Cardiac fibroblast (primary cell): ENCODE results near the gene WNT8B.

Source experiments
- DNase-seq, 2 donors: peaks; one replicate each; pipeline versions ENCODE4 v3.0.0 to v3.0.0-alpha.2; 2010; ENCODE audit warnings: low read depth in 2 of 2
- H3K4me3 ChIP-seq, 2 donors: replicated peaks in 1 of 2; 1 replicate in 1 of 2; 2 replicates in 1 of 2; pipeline ENCODE4 v1.5.1; 2011; ENCODE audit warnings: low read depth in 2 of 2, low read length in 2 of 2, mild to moderate bottlenecking in 2 of 2, moderate library complexity in 1 of 2
- TF ChIP-seq, protein P1 (sequence below): IDR thresholded peaks from one replicate; pipeline ENCODE4 v1.5.1; 2011; ENCODE audit warnings: low read depth, mild to moderate bottlenecking, low read length, inconsistent platforms

WNT8B gene

GRCh38 chr10:100510533-100511308 lies 47.9 kb downstream of the WNT8B start:
- H3K4me3 ChIP-seq, result no peak overlapping the region
- TF ChIP-seq, protein P1, sequence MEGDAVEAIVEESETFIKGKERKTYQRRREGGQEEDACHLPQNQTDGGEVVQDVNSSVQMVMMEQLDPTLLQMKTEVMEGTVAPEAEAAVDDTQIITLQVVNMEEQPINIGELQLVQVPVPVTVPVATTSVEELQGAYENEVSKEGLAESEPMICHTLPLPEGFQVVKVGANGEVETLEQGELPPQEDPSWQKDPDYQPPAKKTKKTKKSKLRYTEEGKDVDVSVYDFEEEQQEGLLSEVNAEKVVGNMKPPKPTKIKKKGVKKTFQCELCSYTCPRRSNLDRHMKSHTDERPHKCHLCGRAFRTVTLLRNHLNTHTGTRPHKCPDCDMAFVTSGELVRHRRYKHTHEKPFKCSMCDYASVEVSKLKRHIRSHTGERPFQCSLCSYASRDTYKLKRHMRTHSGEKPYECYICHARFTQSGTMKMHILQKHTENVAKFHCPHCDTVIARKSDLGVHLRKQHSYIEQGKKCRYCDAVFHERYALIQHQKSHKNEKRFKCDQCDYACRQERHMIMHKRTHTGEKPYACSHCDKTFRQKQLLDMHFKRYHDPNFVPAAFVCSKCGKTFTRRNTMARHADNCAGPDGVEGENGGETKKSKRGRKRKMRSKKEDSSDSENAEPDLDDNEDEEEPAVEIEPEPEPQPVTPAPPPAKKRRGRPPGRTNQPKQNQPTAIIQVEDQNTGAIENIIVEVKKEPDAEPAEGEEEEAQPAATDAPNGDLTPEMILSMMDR, result no peak
- no peak for DNase-seq

DNA sequence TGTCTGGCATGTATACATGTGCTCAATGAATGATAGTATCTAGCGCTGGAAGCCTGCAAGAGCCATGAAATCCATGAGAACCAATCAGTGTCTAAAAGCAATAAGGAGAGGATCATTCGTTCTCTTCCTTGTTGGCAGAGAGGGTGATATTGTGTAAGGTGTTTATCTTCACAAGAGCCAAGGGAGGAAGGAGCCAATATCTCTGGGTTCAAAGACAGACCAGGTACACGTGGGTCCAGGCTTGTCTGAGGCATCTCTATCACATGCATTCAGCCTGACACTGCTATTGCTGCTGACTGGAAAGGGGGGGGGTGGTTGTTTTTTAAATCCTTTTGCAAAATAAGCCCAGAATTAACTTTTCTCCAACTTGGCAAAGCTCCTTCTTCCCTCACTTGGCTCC lies 52.8 kb downstream of the WNT8B start:
- no peak for DNase-seq
- no peak overlapping the region for H3K4me3 ChIP-seq
- TF ChIP-seq, protein P1, result no peak

DNA sequence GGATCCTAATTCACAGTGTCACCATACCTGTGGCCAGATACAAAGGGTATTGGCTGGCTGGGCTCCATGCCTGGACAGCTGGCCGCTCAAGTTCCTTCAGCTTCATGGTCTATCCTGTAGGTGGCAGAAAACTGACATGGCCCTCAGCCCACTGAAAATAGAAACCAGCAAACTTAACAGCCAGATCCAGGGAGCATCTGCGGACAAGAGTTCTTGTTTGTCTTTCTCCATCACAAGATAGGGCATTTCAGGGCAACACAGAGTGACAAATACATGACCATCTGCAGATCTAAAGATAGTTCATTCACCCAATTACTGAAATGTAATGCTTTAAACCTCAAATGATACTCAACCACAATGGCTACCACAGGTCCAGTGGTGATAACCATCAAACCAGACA lies 54.0 kb downstream of the WNT8B start:
- TF ChIP-seq, protein P1, result peak; percentile 25
- no peak for DNase-seq

DNA sequence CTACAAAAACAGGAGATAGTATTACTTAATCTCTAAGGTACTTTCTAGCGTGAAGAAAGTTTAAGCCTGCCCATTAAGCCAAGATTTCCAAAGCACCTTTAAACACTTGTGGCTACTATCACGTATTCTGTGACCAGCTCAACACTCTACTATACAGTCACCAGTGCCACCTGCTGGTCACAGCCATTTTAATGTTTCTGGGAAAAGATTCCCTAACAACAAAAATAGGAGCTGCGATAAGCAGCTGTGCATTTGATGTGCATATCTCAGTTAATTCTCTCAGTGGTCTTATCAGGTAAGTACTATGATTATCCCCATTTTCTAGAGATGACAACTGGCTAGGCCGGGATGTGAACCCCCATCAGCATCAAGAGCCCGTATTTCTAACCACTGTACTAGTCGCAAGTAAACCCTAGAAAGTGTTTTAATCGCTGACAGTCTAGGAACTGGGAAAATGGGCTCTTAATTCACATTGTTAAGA lies 56.0 kb downstream of the WNT8B start:
- peak overlapping the region in 1 of 2 donors; percentile 35 for H3K4me3 ChIP-seq
- TF ChIP-seq, protein P1, result peak; percentile 68
- DNase-seq, result peak; percentile 70 to 77

More for the DNA sequence above, 54.0 kb downstream of the WNT8B start:
- no peak overlapping the region for H3K4me3 ChIP-seq

DNA sequence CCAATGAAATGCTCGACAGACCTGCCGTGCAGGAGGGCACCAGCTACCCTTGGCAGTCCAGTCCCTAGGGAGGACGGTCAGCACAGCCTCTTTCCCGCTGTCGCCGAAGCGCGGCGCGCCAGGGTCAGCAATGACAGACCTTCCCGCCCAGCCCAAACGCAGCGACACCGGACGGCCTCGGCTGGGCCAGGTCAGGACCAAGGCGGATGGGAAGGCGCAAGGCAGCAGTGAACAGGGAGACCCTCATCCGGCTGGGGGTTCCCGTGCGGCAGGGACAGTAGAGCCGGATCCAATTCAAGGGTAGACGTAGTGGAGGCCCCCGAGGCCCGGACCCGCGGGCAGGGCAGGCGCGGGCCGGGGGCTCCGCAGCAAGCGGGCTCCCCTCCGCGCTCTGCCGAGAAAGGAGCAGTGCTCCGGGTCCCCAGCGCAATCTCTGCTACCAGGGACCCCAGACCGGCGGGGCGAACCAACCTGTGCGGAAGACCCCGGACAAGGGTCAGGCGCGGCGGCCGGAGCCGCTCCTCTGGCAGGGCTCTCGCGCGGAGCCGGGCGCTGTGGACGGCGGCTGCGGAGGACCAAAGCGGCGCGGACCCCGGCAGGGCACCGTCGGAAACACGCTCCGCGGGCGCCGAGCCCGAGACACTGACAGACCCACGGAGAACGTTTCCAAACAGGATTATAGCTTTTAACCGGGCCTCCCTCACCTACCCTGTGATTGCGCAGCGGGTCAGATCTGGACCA lies 56.7 kb downstream of the WNT8B start, which contains the start of gene SEC31B:
Gene SEC31B (minus strand): TSS at position 551 of the 741 bp plus-strand sequence. CDS start 2,909 bp downstream, outside the sequence.
- TF ChIP-seq, protein P1, result peak; percentile 3
- no peak for DNase-seq
- H3K4me3 ChIP-seq, result peak within 1 kb of the TSS; percentile 35 to 38

GRCh38 chr10:100520811-100521210 lies 58.0 kb downstream of the WNT8B start:
- H3K4me3 ChIP-seq, result no peak overlapping the region
- TF ChIP-seq, protein P1, result no peak
- DNase-seq, result peak; percentile 58 to 65
